GM18505 (cell line): Measurements from ENCODE around the gene KRTAP29-1.
"Not testable (repeated sequence)": the region's sequence is repeated elsewhere in the genome, so short reads cannot be mapped to it uniquely, and the experiment has no call there.

Source experiments
- ATAC-seq: cut with Tn5 transposase; IDR thresholded peaks from one replicate; pipeline ENCODE4 v1.9.1; 2021; ENCODE audit not compliant: unreplicated experiment
- POLR2A ChIP-seq: IDR thresholded peaks from 4 replicates; pipeline ENCODE4 v1.6.1; 2011; ENCODE audit warnings: borderline replicate concordance; ENCODE audit not compliant: insufficient read depth, insufficient read length; ENCODE audit errors: extremely low read depth

KRTAP29-1 gene

GRCh38 chr17:41301916-41302901, at the start of gene KRTAP29-1:
Gene KRTAP29-1 (minus strand): TSS chr17:41302851. CDS start chr17:41302851, 0 bp downstream.
- ATAC-seq: no peak
- TF ChIP-seq POLR2A: no peak

DNA sequence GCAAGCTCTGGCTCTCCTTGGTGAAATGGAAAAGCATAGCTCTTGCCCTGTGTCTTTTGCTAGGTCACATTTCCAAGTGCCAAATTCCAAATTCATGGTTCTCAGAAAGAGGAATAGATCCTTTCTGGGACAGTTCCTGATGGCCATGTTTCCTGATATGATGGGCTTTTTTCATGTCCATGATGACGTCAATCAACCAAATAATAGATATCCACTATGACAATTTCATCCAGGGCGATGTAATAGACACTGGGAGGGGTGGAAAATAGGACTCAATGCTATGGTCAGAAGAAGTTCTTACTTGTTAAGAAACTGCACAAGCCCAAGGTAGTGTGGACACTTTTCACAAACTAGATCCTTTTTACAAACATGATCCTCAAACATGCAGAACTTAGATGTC, 48.5 kb upstream of the KRTAP29-1 start:
- ATAC-seq: no peak
- TF ChIP-seq POLR2A: no peak

GRCh38 chr17:41350381-41350878, 47.8 kb upstream of the KRTAP29-1 start, which contains the start of gene KRT33A:
Gene KRT33A (minus strand): TSS chr17:41350828. CDS start chr17:41350767, 61 bp downstream.
- ATAC-seq: not testable (repeated sequence)

DNA sequence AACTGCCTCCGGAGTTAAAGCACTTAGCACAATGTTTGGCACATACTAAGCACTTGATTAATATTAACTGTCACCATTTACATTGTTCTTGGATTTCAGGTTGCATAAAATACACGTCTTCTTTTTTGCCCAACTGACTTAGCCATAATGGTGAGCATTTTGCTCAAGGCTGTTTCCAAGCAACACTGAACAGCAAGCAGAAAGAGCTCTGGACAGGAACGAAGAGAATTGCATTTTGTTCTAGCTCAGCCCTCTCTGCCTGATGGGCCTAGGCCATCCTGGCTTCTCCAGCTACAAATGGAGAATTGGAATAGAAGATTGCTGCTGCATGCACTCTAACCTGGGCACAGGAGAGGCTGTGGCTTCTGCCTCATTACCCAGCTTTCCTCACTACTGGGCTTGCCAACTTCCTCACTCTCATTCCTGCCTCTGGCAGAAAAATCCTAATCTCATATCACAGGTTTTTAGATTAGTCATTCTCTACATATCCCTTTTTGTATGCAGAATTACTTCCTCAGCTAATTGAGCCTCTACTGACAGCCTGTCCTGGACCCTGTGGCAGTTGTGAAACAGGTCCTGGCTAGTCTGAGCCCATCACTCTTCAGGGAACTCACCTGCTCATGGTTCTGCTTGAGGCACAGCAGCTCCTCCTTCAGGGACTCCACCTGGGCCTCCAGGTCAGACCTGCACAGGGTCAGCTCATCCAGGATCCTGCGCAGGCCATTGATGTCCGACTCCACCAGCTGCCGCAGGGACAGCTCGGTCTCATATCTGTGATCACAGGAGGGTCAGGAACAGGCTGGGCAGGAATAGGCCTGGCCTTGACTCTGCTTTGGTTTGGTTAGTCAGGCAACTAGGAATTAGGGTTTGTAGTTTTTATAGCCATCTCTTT, 45.5 kb upstream of the KRTAP29-1 start:
- TF ChIP-seq POLR2A: no peak
- ATAC-seq: no peak

- not testable (repeated sequence) for ATAC-seq
These were observed 43.8 kb upstream of the KRTAP29-1 start for GRCh38 chr17:41346421-41346820.

DNA sequence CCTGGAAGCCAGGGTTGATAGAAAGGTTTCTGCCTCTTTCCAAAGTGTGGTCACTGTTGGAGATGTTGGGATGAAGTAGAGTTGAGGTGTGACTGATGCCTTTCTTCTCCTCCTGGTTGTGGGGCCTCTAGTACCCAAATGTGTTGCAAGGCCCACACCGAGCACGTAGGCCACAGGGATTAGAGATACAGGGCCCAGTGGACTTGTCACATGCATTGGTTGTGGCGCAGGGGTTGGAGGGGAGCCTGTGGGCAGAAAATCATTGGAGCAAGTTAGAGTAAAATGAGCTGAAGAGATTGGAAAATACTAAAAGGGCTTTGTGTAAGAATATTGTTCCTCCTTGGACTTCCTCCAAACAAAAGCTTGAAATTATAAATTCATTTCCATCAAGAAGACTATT, 43.3 kb upstream of the KRTAP29-1 start:
- ATAC-seq: no peak
- no peak for TF ChIP-seq POLR2A

- TF ChIP-seq POLR2A: no peak
- no peak for ATAC-seq
These were observed 40.4 kb upstream of the KRTAP29-1 start for GRCh38 chr17:41343029-41343428.

DNA sequence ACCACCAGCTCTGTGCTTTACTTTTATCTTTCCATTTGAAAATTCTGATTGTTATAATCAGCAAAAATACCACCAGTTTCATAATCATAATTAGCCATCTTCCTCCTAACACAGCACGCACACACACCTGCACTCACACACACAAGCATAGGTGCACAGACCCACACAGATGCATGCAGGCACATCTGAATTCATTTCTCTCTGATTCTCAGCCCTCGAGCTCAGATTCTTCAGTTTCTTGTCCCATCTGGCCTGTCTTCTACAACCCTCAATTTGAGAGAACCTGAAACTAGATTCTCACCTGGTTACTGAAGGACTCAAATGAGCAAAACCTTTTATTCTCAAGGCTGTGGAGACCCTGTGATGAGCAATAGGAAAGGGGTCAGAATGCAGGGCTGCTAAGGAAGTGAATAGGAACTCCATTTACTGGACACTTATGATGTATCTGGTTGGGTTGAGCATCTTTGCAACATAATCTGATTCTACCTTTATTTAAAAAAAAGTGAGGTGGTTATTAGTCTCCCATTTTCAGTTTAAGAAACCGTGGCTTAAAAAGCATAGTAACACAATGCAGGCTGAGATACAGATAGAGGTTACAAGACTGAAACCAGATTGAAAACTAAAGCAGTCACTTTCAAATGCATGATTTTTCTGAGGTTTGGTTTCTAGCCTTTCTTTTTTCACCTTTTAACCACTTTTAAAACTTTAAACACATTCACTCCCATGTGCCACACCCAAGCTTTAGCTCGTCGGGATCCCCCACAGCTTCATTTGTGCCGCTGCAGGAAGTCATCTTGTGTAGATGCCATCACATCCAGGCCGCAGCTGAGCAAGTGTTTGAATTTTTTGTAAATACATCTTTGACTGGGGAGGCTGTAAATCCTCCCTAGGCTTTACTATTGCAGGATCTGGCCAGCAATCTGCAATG, 38.5 kb upstream of the KRTAP29-1 start:
- no peak for ATAC-seq

DNA sequence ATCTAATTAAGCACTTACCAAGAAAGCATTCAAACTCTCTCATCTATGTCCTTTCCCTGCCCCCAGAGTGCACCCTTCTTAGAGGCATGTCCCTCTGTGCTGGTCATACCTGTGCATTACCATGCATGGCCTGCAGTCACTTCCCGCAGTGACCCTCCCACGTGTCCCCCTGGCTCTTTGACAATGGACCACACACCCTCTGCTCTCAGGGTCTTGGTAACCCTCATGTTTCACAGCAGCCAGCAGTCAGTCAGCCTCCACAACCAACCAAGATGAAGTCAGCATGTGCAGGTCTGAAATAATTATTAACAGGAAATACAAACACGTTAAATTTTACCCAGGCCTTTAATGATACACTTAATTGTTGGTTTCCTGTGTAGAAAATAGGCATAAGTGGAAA, 37.8 kb upstream of the KRTAP29-1 start:
- TF ChIP-seq POLR2A: no peak
- ATAC-seq: no peak

More for the DNA sequence above, 38.5 kb upstream of the KRTAP29-1 start:
- TF ChIP-seq POLR2A: no peak

GRCh38 chr17:41339571-41340172, 37.0 kb upstream of the KRTAP29-1 start:
- ATAC-seq: no peak
- no peak for TF ChIP-seq POLR2A

DNA sequence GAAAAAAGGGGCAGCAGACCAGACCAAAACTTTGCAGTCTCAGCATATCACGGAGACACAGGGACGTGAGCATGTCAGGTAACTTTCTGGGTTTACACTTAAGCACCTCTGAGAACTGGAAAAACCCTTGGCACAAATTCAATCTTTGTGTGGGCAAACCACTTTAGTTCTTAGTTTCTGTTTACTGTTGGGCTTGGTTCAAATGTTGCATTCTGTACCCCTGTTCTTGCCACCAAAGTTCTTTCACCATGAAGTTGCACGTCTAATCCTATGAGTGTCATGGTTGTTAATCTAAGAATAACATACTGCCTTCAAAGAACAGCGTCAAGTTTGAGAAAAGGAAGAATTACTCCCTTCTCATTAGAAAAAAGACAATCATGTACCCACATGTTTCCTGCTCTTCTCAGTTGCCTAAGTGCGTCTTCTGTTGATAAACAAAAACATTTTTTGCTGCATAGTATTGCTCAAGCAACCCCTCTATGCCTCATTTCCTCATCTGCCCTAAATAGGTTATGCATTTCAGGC, 36.4 kb upstream of the KRTAP29-1 start:
- ATAC-seq: no peak
- TF ChIP-seq POLR2A: no peak

GRCh38 chr17:41335747-41336146, 33.1 kb upstream of the KRTAP29-1 start:
- no peak for TF ChIP-seq POLR2A
- ATAC-seq: no peak
